ENCODE results near the gene LINC01488. TPM values are rescaled to one million over a fixed set of nuclear protein-coding genes. Genes with fewer than 3 reads are reported as not detected.
A peak's percentile ranks its signal among the peaks of the same experiment; 100 is the strongest.

The LINC01488 gene
- total RNA-seq, 1 experiment from 2014 or later: not detected

GRCh38 chr11:69452206-69452987, 29.1 kb upstream of the LINC01488 start:
- H3K4me1 Mint-ChIP-seq (ENCODE audit: low read depth, unreplicated experiment): peaks cover 12% of the 10 kb centered on the region
- H3K9me3 Mint-ChIP-seq (ENCODE audit: unreplicated experiment): peaks cover 23% of the 10 kb centered on the region
- BruUV-seq (replicated peaks): no TSS peak

GRCh38 chr11:69453151-69453550, 28.3 kb upstream of the LINC01488 start:
- Histone ChIP-seq H3K9me3 (peaks cover 5% of the 10 kb centered on the region), H3K4me1 (peaks cover 32% of the 10 kb centered on the region), H3K36me3 (ENCODE audit: control insufficient read depth, insufficient read depth, low read length) (no peaks in the 10 kb centered on the region), H3K27me3 (replicated peaks; ENCODE audit: control insufficient read depth, insufficient read depth, low read length) (no peaks in the 10 kb centered on the region), H3K4me3 (ENCODE audit: low read depth, low read length) (no peak overlapping the region)
- Mint-ChIP-seq H3K9me3 (ENCODE audit: unreplicated experiment) (peaks cover 31% of the 10 kb centered on the region), H3K27ac (ENCODE audit: unreplicated experiment) (no peak overlapping the region), H3K4me3 (ENCODE audit: unreplicated experiment) (no peak overlapping the region), H3K36me3 (ENCODE audit: insufficient read depth, unreplicated experiment) (no peaks in the 10 kb centered on the region), H3K4me1 (ENCODE audit: low read depth, unreplicated experiment) (peaks cover 20% of the 10 kb centered on the region), H3K27me3 (ENCODE audit: insufficient read depth, unreplicated experiment) (no peaks in the 10 kb centered on the region)
- intact Hi-C loops (cut with micrococcal nuclease; ENCODE audit: unreplicated experiment): no loop called here
- no TSS peak for BruUV-seq (replicated peaks)
- DNase-seq: no peak
- ChIA-PET CTCF (no interaction called here), POLR2A (no interaction called here)
- TF ChIP-seq, protein P1, sequence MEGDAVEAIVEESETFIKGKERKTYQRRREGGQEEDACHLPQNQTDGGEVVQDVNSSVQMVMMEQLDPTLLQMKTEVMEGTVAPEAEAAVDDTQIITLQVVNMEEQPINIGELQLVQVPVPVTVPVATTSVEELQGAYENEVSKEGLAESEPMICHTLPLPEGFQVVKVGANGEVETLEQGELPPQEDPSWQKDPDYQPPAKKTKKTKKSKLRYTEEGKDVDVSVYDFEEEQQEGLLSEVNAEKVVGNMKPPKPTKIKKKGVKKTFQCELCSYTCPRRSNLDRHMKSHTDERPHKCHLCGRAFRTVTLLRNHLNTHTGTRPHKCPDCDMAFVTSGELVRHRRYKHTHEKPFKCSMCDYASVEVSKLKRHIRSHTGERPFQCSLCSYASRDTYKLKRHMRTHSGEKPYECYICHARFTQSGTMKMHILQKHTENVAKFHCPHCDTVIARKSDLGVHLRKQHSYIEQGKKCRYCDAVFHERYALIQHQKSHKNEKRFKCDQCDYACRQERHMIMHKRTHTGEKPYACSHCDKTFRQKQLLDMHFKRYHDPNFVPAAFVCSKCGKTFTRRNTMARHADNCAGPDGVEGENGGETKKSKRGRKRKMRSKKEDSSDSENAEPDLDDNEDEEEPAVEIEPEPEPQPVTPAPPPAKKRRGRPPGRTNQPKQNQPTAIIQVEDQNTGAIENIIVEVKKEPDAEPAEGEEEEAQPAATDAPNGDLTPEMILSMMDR (IDR thresholded peaks at IDR 0.05; ENCODE audit: insufficient read depth in 1 of 2, low read depth in 1 of 2, low read length in 1 of 2, severe bottlenecking in 1 of 2, unreplicated experiment in 1 of 2): no peak

More at GRCh38 chr11:69452206-69452987, 29.1 kb upstream of the LINC01488 start:
- no peaks in the 10 kb centered on the region; the same call in none of the 2 replicates for H3K9me3 ChIP-seq
- peaks cover 26% of the 10 kb centered on the region for H3K4me1 ChIP-seq
- no peak for DNase-seq
- CTCF ChIA-PET: no interaction called here
- TF ChIP-seq, protein P1 (IDR thresholded peaks at IDR 0.05; ENCODE audit: insufficient read depth in 1 of 2, low read depth in 1 of 2, low read length in 1 of 2, severe bottlenecking in 1 of 2, unreplicated experiment in 1 of 2): no peak
- intact Hi-C loops (cut with micrococcal nuclease; ENCODE audit: unreplicated experiment): no loop called here
- Mint-ChIP-seq H3K27me3 (ENCODE audit: insufficient read depth, unreplicated experiment) (no peaks in the 10 kb centered on the region), H3K36me3 (ENCODE audit: insufficient read depth, unreplicated experiment) (no peaks in the 10 kb centered on the region), H3K4me3 (ENCODE audit: unreplicated experiment) (no peak overlapping the region), H3K27ac (ENCODE audit: unreplicated experiment) (no peak overlapping the region)
- H3K27me3 ChIP-seq (replicated peaks; ENCODE audit: control insufficient read depth, insufficient read depth, low read length): no peaks in the 10 kb centered on the region
- no peak overlapping the region for H3K4me3 ChIP-seq (ENCODE audit: low read depth, low read length)
- POLR2A ChIA-PET: no interaction called here
- no peaks in the 10 kb centered on the region for H3K36me3 ChIP-seq (ENCODE audit: control insufficient read depth, insufficient read depth, low read length)

DNA sequence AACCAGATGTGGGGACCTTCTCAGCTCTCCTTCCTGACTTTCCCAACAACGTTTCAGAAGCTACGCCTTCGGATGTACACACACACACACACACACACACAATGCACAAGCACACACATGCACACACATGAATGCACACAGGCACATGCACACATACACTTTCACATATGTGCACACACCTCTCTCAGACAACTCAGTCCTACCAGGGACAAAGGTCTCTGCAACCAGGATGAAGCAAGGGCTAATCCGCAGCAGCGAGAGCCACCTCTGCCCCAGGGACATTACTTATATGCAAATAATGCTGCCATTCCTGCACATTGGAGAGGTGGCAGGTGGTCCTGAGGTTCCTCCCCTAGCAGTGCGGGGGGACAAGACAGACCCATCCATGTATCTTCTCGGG, 27.4 kb upstream of the LINC01488 start:
- peaks cover 32% of the 10 kb centered on the region for H3K9me3 Mint-ChIP-seq (ENCODE audit: unreplicated experiment)

More for the DNA sequence above, 27.4 kb upstream of the LINC01488 start:
- Mint-ChIP-seq H3K4me3 (ENCODE audit: unreplicated experiment) (no peak overlapping the region), H3K27me3 (ENCODE audit: insufficient read depth, unreplicated experiment) (no peaks in the 10 kb centered on the region), H3K27ac (ENCODE audit: unreplicated experiment) (no peak overlapping the region), H3K36me3 (ENCODE audit: insufficient read depth, unreplicated experiment) (no peaks in the 10 kb centered on the region), H3K4me1 (ENCODE audit: low read depth, unreplicated experiment) (peaks cover 20% of the 10 kb centered on the region)
- H3K4me1 ChIP-seq: peaks cover 32% of the 10 kb centered on the region
- TF ChIP-seq, protein P1 (IDR thresholded peaks at IDR 0.05; ENCODE audit: insufficient read depth in 1 of 2, low read depth in 1 of 2, low read length in 1 of 2, severe bottlenecking in 1 of 2, unreplicated experiment in 1 of 2): no peak
- no TSS peak for BruUV-seq (replicated peaks)
- H3K9me3 ChIP-seq: peaks cover 5% of the 10 kb centered on the region
- CTCF ChIA-PET: interaction anchor here (0.7 kb wide), 1 partner anchor 201 kb away, joined by 3 read pairs; no protein-coding TSS in a partner anchor
- intact Hi-C loops (cut with micrococcal nuclease; ENCODE audit: unreplicated experiment): no loop called here
- POLR2A ChIA-PET: no interaction called here
- no peak overlapping the region for H3K4me3 ChIP-seq (ENCODE audit: low read depth, low read length)
- no peaks in the 10 kb centered on the region for H3K36me3 ChIP-seq (ENCODE audit: control insufficient read depth, insufficient read depth, low read length)
- peak in 1 of 2 experiments; percentile 44 for DNase-seq
- H3K27me3 ChIP-seq (replicated peaks; ENCODE audit: control insufficient read depth, insufficient read depth, low read length): no peaks in the 10 kb centered on the region
